HCT116 (cell line): Measurements from ENCODE around the gene DNAH5.

Source experiments
- EZH2phosphoT487 ChIP-seq: fragments of 200-600 bp; IDR thresholded peaks from 2 replicates; pipeline ENCODE4 v1.6.1; 2018; ENCODE audit warnings: antibody characterized with exemption, borderline replicate concordance
- POLR2AphosphoS5 ChIP-seq: IDR thresholded peaks from 2 replicates; pipeline ENCODE4 v1.6.1; 2011; ENCODE audit warnings: mild to moderate bottlenecking, low read depth, low read length, moderate library complexity
- TF ChIP-seq, protein P1 (sequence below), 3 experiments: fragments of 200-600 bp in 1 of 3; sonication (generic) in 1 of 3; IDR thresholded peaks in 2 of 3; conservative IDR thresholded peaks in 1 of 3; 2 replicates each; pipeline ENCODE4 v1.5.1; 2012 to 2017; ENCODE audit warnings: low read depth in 2 of 3, low read length in 2 of 3, antibody characterized with exemption in 1 of 3, borderline replicate concordance in 1 of 3, control low read depth in 1 of 3, mild to moderate bottlenecking in 1 of 3, mixed read lengths in 1 of 3, mixed run types in 1 of 3, moderate library complexity in 1 of 3; ENCODE audit not compliant: insufficient read depth in 1 of 3

DNA sequence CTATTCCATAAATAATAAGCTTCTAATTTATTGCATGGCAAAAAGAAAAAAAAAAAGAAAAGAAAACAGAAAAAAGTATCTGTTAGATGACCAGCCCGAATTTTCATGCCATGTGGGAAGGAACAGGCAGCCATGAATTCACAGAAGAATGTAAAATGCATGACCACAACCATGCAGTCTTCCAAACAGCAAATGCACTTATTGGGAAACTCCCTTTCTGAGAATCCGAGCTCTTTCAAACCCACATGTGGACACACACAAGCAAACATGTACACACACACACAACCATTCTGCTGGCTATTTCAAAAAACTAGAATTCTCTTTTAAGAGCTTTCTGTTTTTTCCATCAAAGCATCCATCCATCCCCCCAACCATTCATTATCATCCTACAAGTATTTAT lies 236.1 kb downstream of the DNAH5 start:
- TF ChIP-seq POLR2AphosphoS5 (no peak), EZH2phosphoT487 (no peak)
- TF ChIP-seq, protein P1, sequence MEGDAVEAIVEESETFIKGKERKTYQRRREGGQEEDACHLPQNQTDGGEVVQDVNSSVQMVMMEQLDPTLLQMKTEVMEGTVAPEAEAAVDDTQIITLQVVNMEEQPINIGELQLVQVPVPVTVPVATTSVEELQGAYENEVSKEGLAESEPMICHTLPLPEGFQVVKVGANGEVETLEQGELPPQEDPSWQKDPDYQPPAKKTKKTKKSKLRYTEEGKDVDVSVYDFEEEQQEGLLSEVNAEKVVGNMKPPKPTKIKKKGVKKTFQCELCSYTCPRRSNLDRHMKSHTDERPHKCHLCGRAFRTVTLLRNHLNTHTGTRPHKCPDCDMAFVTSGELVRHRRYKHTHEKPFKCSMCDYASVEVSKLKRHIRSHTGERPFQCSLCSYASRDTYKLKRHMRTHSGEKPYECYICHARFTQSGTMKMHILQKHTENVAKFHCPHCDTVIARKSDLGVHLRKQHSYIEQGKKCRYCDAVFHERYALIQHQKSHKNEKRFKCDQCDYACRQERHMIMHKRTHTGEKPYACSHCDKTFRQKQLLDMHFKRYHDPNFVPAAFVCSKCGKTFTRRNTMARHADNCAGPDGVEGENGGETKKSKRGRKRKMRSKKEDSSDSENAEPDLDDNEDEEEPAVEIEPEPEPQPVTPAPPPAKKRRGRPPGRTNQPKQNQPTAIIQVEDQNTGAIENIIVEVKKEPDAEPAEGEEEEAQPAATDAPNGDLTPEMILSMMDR (IDR thresholded peaks at IDR 0.05 in 2 of 3, conservative IDR thresholded peaks at IDR 0.05 in 1 of 3; ENCODE audit: borderline replicate concordance in 1 of 3, insufficient read depth in 1 of 3, low read depth in 2 of 3, low read length in 2 of 3): no peak
